GM12801 (cell line): Measurements from ENCODE around the gene MALRD1.

Experiments used
- CTCF ChIP-seq: IDR thresholded peaks from one replicate; pipeline ENCODE4 v1.5.1; 2011; ENCODE audit warnings: control low read depth; ENCODE audit not compliant: insufficient read length; ENCODE audit errors: extremely low read depth

Gene MALRD1

GRCh38 chr10:19638182-19638895 is 589.7 kb downstream of the MALRD1 start:
- TF ChIP-seq CTCF, result no peak

- no peak for TF ChIP-seq CTCF
Measured at GRCh38 chr10:19638896-19639233, 590.3 kb downstream of the MALRD1 start.

GRCh38 chr10:19640566-19641263 is 592.1 kb downstream of the MALRD1 start:
- TF ChIP-seq CTCF, result no peak

- no peak for TF ChIP-seq CTCF
Measured at GRCh38 chr10:19651549-19651948, 602.9 kb downstream of the MALRD1 start.

- TF ChIP-seq CTCF, result no peak
Measured at GRCh38 chr10:19652750-19653149, 604.1 kb downstream of the MALRD1 start.

GRCh38 chr10:19653931-19654330 is 605.3 kb downstream of the MALRD1 start:
- no peak for TF ChIP-seq CTCF

GRCh38 chr10:19654576-19654975 is 606.0 kb downstream of the MALRD1 start:
- TF ChIP-seq CTCF, result no peak
